ENCODE results near the gene GRN. TPM values are rescaled to one million over a fixed set of nuclear protein-coding genes. Genes with fewer than 3 reads are reported as not detected.

Gene GRN
- total RNA-seq, 6 donors from 2014 or later = 439 to 1,887 (median 1,220) TPM

DNA sequence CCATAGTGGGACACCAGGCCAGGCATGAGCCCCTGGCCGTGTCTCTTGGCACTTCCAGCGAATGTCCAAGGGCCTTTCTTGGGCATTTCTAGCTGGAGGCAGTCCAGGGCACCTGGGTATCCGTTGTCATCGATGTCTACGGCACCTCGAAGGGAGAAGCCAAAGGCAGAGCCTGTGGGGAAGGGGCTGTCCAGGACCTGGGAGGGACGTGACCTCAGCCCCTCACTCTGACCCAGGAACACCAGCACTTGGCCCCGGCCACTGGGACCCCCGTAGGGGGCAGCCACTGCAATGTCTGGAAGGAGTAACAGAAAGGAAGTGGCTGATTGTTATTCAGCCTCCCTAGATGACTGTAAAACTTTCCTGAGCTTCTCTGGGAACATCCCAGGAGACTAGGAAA is 35.7 kb downstream of the GRN start:
- DNase-seq = no peak
- no peak for ATAC-seq (ENCODE audit: low FRiP score in 2 of 2)
- peaks cover 0 to 5% (median 2%) of the 10 kb centered on the region in 4 donors for H3K27me3 ChIP-seq
- no peak overlapping the region for H3K4me3 ChIP-seq
- H3K27ac ChIP-seq = no peak overlapping the region
- 76 to 77% methylated on average over 8 to 9 of the region's 9 CpGs for WGBS, 2 donors
- TF ChIP-seq, protein P1, sequence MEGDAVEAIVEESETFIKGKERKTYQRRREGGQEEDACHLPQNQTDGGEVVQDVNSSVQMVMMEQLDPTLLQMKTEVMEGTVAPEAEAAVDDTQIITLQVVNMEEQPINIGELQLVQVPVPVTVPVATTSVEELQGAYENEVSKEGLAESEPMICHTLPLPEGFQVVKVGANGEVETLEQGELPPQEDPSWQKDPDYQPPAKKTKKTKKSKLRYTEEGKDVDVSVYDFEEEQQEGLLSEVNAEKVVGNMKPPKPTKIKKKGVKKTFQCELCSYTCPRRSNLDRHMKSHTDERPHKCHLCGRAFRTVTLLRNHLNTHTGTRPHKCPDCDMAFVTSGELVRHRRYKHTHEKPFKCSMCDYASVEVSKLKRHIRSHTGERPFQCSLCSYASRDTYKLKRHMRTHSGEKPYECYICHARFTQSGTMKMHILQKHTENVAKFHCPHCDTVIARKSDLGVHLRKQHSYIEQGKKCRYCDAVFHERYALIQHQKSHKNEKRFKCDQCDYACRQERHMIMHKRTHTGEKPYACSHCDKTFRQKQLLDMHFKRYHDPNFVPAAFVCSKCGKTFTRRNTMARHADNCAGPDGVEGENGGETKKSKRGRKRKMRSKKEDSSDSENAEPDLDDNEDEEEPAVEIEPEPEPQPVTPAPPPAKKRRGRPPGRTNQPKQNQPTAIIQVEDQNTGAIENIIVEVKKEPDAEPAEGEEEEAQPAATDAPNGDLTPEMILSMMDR (IDR thresholded peaks at IDR 0.05) = no peak
- TF ChIP-seq POLR2AphosphoS5 (IDR thresholded peaks at IDR 0.05) = no peak
- TF ChIP-seq POLR2A (IDR thresholded peaks at IDR 0.05) = no peak
- TF ChIP-seq EP300 (IDR thresholded peaks at IDR 0.05) = no peak
- peaks cover 11 to 24% (median 13%) of the 10 kb centered on the region in 4 donors for H3K4me1 ChIP-seq
- no peaks in the 10 kb centered on the region for H3K36me3 ChIP-seq
- no peaks in the 10 kb centered on the region for H3K9me3 ChIP-seq

- WGBS, 2 donors = 78 to 80% methylated on average over 4 of the region's 4 CpGs
- ATAC-seq (ENCODE audit: low FRiP score in 2 of 2) (no peak), DNase-seq (no peak)
Measured at GRCh38 chr17:44381810-44382305, 36.8 kb downstream of the GRN start.

GRCh38 chr17:44382917-44383316 is 37.8 kb downstream of the GRN start:
- Histone ChIP-seq H3K36me3 (no peaks in the 10 kb centered on the region), H3K27me3 (peaks cover 0 to 5% (median 2%) of the 10 kb centered on the region in 4 donors), H3K4me1 (peaks cover 16 to 22% (median 19%) of the 10 kb centered on the region in 4 donors), H3K4me3 (no peak overlapping the region), H3K9me3 (no peaks in the 10 kb centered on the region), H3K27ac (no peak overlapping the region)
- TF ChIP-seq EP300 (IDR thresholded peaks at IDR 0.05) = no peak
- TF ChIP-seq POLR2AphosphoS5 (IDR thresholded peaks at IDR 0.05) = no peak
- TF ChIP-seq POLR2A (IDR thresholded peaks at IDR 0.05) = no peak
- TF ChIP-seq, protein P1 (IDR thresholded peaks at IDR 0.05) = no peak
- WGBS, 2 donors = 91 to 96% methylated on average over 5 to 6 of the region's 6 CpGs
- ATAC-seq (ENCODE audit: low FRiP score in 2 of 2) = no peak
- DNase-seq = no peak

More at GRCh38 chr17:44381810-44382305, 36.8 kb downstream of the GRN start:
- no peaks in the 10 kb centered on the region for H3K36me3 ChIP-seq
- no peak overlapping the region for H3K4me3 ChIP-seq
- H3K4me1 ChIP-seq = peaks cover 16 to 22% (median 19%) of the 10 kb centered on the region in 4 donors
- TF ChIP-seq POLR2A (IDR thresholded peaks at IDR 0.05) (no peak), POLR2AphosphoS5 (IDR thresholded peaks at IDR 0.05) (no peak), EP300 (IDR thresholded peaks at IDR 0.05) (no peak)
- TF ChIP-seq, protein P1 (IDR thresholded peaks at IDR 0.05) = no peak
- H3K27ac ChIP-seq = no peak overlapping the region
- no peaks in the 10 kb centered on the region for H3K9me3 ChIP-seq
- peaks cover 0 to 5% (median 2%) of the 10 kb centered on the region in 4 donors for H3K27me3 ChIP-seq

DNA sequence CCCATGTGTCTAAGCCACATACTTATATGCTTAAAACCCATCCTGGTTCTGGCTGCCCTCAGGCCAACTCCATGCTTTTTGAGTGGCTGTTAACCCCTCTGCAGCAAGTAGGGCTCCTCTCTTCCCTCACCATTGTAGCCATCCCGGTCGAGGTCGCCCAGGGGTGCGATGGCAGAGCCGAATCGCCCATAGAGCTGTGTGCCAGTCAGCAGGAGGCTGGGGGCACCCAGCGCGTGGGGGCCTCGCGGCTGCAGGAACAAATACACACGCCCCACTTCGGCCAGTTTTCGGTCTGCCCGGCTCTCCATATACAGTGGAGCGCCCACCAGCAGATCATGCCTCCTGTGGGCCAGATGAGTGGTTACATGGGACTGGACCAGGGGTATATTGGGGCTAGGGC is 38.3 kb downstream of the GRN start:
- no peak for TF ChIP-seq POLR2AphosphoS5 (IDR thresholded peaks at IDR 0.05)
- TF ChIP-seq, protein P1 (IDR thresholded peaks at IDR 0.05) = no peak
- no peak for TF ChIP-seq POLR2A (IDR thresholded peaks at IDR 0.05)
- no peak for TF ChIP-seq EP300 (IDR thresholded peaks at IDR 0.05)
- Histone ChIP-seq H3K27me3 (peaks cover 0 to 5% (median 2%) of the 10 kb centered on the region in 4 donors), H3K36me3 (no peaks in the 10 kb centered on the region), H3K9me3 (no peaks in the 10 kb centered on the region), H3K4me3 (no peak overlapping the region), H3K27ac (no peak overlapping the region), H3K4me1 (peaks cover 16 to 22% (median 19%) of the 10 kb centered on the region in 4 donors)
- 92 to 94% methylated on average over 15 of the region's 15 CpGs for WGBS, 2 donors
- DNase-seq (peak in 1 of 2 donors; percentile 62), ATAC-seq (ENCODE audit: low FRiP score in 2 of 2) (no peak)

DNA sequence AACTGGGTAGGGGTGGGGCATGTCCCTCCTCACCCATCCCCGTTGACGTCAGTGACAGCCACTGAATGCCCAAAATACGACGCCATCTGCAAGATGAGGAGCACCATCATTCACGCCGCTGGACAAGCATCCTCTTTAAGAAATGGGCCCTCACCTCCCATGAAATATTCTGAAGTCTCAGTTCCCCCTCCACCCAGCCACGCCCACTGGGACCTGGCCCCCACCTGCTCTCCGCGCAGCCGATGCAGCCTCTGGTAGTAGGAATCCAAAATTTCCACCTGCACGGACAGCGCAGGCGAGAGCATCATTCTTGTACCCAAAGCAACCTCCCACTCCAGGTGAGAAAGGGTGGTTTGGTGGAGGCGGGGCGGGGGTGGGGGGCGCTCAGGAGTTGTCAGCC is 38.8 kb downstream of the GRN start:
- ATAC-seq (ENCODE audit: low FRiP score in 2 of 2) (no peak), DNase-seq (peak in 1 of 2 donors; percentile 42)
- H3K27me3 ChIP-seq = peaks cover 0 to 5% (median 2%) of the 10 kb centered on the region in 4 donors
- H3K4me3 ChIP-seq = no peak overlapping the region
- no peaks in the 10 kb centered on the region for H3K9me3 ChIP-seq
- H3K27ac ChIP-seq = no peak overlapping the region
- 75 to 82% methylated on average over 13 to 16 of the region's 16 CpGs for WGBS, 2 donors
- no peaks in the 10 kb centered on the region for H3K36me3 ChIP-seq
- H3K4me1 ChIP-seq = peaks cover 16 to 22% (median 19%) of the 10 kb centered on the region in 4 donors
- TF ChIP-seq EP300 (IDR thresholded peaks at IDR 0.05) = no peak
- TF ChIP-seq POLR2AphosphoS5 (IDR thresholded peaks at IDR 0.05) = no peak
- no peak for TF ChIP-seq POLR2A (IDR thresholded peaks at IDR 0.05)
- TF ChIP-seq, protein P1 (IDR thresholded peaks at IDR 0.05) = no peak
